Ishikawa (cell line): Measurements from ENCODE around the gene PCYT1A.

Experiments
- CEBPB ChIP-seq: IDR thresholded peaks from 2 replicates; pipeline ENCODE4 v1.6.1; 2012
- CREB1 ChIP-seq: IDR thresholded peaks from 2 replicates; pipeline ENCODE4 v1.6.1; 2012; ENCODE audit warnings: low read depth
- EGR1 ChIP-seq: IDR thresholded peaks from 2 replicates; pipeline ENCODE4 v1.6.1; 2012
- EP300 ChIP-seq: IDR thresholded peaks from 2 replicates; pipeline ENCODE4 v1.6.1; 2012; ENCODE audit warnings: borderline replicate concordance
- FOXM1 ChIP-seq: IDR thresholded peaks from 2 replicates; pipeline ENCODE4 v1.6.1; 2012; ENCODE audit warnings: low read depth, borderline replicate concordance
- NFIC ChIP-seq: IDR thresholded peaks from 2 replicates; pipeline ENCODE4 v1.6.1; 2012
- RAD21 ChIP-seq: IDR thresholded peaks from 2 replicates; pipeline ENCODE4 v1.6.1; 2012; ENCODE audit warnings: low read depth
- TAF1 ChIP-seq: IDR thresholded peaks from 2 replicates; pipeline ENCODE4 v1.6.1; 2012; ENCODE audit warnings: low read depth, mild to moderate bottlenecking
- TCF12 ChIP-seq: IDR thresholded peaks from 2 replicates; pipeline ENCODE4 v1.6.1; 2012; ENCODE audit warnings: low read depth
- TEAD4 ChIP-seq: IDR thresholded peaks from 2 replicates; pipeline ENCODE4 v1.6.1; 2012
- YY1 ChIP-seq: IDR thresholded peaks from 2 replicates; pipeline ENCODE4 v1.6.1; 2012; ENCODE audit warnings: low read depth
- ZBTB7A ChIP-seq: IDR thresholded peaks from 2 replicates; pipeline ENCODE4 v1.6.1; 2012; ENCODE audit warnings: low read depth
- TF ChIP-seq, protein P1 (sequence below): IDR thresholded peaks from 2 replicates; pipeline ENCODE4 v1.6.1; 2012; ENCODE audit warnings: low read depth, mild to moderate bottlenecking
- TF ChIP-seq, protein P2 (sequence below): IDR thresholded peaks from 2 replicates; pipeline ENCODE4 v1.6.1; 2012
- TF ChIP-seq, protein P3 (sequence below): IDR thresholded peaks from 2 replicates; pipeline ENCODE4 v1.6.1; 2012

The PCYT1A gene

DNA sequence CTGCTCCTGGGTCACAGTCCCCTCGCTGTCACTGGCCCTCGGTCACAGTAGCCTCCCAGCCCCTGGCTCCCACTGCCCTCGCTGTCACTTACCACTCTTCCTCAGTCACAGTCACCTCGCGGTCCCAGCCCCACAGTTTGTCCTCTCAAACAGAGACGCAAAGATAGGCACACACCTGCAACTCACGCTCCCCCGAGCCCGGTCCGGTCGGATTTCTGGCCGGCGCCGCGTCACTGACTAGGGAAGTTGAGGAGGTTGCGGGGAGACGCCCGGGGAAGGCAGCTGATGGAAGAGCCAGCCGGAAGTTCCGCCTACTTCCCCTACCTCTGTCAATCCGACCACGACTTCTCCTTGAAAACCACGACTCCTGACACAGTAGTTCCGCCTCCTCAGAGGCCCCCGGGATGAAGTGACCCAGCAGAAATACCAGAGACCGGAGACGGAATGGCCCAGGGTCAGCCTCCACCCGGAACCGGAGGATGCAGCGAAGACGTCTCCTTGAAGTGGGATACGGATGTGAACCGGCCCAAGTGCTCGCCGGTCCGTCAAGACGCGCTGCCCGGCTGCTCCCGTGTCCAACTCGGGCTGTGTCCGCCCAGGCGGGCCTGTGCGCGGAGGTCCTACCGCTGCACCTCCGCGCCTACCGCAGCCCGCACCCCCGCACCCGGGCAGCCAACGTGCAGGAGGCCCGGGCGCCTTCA lies at the start of gene PCYT1A:
PCYT1A (minus strand) TSS at position 287 of the 701 bp plus-strand sequence. CDS start 17,195 bp downstream, outside the sequence.
- TF ChIP-seq FOXM1 (no peak; the same call in 1 of the 2 replicates), EP300 (peak; percentile 51; the same call in 1 of the 2 replicates), YY1 (peak; percentile 82; the same call in 1 of the 2 replicates), ZBTB7A (0 out of 2 replicates have a peak, but pooled peaks have one; percentile 42), EGR1 (0 out of 2 replicates have a peak, but pooled peaks have one; percentile 40), CREB1 (peak; percentile 59), TAF1 (peak; percentile 97), RAD21 (peak; percentile 4; the same call in 1 of the 2 replicates), TEAD4 (peak; percentile 80), NFIC (peak; percentile 41; the same call in 1 of the 2 replicates), TCF12 (peak; percentile 63; the same call in 1 of the 2 replicates), CEBPB (0 out of 2 replicates have a peak, but pooled peaks have one; percentile 30)
- TF ChIP-seq, protein P1, sequence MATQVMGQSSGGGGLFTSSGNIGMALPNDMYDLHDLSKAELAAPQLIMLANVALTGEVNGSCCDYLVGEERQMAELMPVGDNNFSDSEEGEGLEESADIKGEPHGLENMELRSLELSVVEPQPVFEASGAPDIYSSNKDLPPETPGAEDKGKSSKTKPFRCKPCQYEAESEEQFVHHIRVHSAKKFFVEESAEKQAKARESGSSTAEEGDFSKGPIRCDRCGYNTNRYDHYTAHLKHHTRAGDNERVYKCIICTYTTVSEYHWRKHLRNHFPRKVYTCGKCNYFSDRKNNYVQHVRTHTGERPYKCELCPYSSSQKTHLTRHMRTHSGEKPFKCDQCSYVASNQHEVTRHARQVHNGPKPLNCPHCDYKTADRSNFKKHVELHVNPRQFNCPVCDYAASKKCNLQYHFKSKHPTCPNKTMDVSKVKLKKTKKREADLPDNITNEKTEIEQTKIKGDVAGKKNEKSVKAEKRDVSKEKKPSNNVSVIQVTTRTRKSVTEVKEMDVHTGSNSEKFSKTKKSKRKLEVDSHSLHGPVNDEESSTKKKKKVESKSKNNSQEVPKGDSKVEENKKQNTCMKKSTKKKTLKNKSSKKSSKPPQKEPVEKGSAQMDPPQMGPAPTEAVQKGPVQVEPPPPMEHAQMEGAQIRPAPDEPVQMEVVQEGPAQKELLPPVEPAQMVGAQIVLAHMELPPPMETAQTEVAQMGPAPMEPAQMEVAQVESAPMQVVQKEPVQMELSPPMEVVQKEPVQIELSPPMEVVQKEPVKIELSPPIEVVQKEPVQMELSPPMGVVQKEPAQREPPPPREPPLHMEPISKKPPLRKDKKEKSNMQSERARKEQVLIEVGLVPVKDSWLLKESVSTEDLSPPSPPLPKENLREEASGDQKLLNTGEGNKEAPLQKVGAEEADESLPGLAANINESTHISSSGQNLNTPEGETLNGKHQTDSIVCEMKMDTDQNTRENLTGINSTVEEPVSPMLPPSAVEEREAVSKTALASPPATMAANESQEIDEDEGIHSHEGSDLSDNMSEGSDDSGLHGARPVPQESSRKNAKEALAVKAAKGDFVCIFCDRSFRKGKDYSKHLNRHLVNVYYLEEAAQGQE = no peak
- TF ChIP-seq, protein P2, sequence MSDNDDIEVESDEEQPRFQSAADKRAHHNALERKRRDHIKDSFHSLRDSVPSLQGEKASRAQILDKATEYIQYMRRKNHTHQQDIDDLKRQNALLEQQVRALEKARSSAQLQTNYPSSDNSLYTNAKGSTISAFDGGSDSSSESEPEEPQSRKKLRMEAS = peak; percentile 75
- TF ChIP-seq, protein P3, sequence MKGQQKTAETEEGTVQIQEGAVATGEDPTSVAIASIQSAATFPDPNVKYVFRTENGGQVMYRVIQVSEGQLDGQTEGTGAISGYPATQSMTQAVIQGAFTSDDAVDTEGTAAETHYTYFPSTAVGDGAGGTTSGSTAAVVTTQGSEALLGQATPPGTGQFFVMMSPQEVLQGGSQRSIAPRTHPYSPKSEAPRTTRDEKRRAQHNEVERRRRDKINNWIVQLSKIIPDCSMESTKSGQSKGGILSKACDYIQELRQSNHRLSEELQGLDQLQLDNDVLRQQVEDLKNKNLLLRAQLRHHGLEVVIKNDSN = peak; percentile 69

DNA sequence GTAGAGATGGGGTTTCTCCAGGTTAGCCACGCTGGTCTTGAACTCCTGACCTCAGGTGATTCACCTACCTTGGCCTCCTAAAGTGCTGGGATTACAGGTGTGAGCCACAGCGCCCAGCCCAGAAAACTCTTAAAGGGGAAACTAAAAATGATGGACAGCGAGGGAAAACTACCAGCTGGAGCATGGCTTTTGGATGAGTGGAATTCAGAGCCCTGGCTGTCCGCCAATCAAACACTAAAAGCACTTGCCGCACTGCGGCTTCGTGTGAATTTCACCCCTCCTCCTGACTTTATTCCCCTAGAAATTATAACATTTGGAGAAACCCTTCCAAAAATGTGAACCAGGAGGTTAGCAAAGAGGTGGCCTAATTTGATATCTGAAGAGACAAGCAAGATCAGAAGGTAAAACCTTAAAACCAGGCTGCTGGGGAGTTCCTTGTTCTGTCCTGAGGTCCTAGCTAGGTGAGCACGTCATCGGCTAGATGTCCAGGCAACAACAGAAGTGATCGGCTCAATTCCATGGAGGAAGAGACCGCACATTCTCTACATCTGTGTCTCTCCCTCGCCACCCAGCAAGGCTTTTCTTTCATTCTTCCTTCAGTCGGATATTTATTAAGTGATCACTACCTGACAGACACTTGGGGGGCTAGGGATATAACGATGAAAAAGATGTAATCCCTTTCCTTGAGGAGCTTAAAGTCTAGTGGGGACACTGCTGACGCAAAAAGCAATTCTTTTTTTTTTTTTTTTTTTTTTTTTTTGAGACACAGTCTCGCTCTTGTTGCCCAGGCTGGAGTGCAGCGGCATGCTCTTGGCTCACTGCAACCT lies 49.0 kb upstream of the PCYT1A start:
- TF ChIP-seq YY1 = no peak
- no peak for TF ChIP-seq NFIC
- no peak for TF ChIP-seq TAF1
- TF ChIP-seq, protein P2 = no peak
- no peak for TF ChIP-seq RAD21

DNA sequence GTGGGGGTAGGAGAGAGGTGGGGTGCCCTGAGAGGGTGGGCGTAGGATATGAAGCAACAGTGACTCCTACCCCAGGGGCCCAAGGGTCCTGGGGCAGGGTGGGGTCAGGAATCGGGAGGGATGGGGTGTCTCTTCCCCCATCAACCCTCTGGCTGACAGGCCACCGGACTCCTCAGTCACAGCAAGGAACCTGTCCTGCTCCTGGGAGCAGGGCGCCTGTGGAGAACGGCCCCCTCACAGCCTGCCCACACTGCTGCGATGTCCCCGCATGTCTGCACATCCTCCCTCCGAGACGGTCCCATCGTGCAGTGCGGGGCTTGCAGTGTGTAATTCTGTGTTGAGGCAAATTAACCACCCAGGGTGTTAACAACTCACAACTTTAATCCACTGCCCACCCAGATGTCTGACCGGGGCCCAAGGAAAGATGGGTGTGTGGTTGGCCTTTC lies 48.0 kb upstream of the PCYT1A start:
- TF ChIP-seq TAF1 = no peak

DNA sequence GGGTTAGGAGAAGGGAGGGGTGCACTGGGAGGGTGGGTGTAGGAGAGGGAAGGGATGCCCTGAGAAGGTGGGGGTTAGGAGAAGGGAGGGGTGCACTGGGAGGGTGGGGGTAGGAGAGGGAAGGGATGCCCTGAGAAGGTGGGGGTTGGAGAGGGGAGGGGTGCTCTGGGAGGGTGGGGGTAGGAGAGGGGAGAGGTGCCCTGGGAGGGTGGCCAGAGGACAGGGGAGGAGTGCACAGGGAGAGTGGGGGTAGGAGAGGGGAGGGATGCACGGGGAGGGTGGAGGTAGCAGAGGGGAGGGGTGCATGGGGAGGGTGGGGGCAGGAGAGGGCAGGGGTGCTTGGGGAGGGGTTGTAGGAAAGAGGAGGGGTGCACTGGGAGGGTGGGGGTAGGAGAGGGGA lies 47.5 kb upstream of the PCYT1A start:
- TF ChIP-seq NFIC = no peak
- no peak for TF ChIP-seq ZBTB7A
- TF ChIP-seq, protein P1 = no peak
- TF ChIP-seq RAD21 = no peak
- no peak for TF ChIP-seq CREB1
- no peak for TF ChIP-seq TEAD4
- TF ChIP-seq, protein P2 = no peak
- TF ChIP-seq, protein P3 = no peak
- TF ChIP-seq EGR1 = no peak
- TF ChIP-seq TCF12 = no peak
- TF ChIP-seq EP300 = no peak
- no peak for TF ChIP-seq FOXM1
- no peak for TF ChIP-seq TAF1

DNA sequence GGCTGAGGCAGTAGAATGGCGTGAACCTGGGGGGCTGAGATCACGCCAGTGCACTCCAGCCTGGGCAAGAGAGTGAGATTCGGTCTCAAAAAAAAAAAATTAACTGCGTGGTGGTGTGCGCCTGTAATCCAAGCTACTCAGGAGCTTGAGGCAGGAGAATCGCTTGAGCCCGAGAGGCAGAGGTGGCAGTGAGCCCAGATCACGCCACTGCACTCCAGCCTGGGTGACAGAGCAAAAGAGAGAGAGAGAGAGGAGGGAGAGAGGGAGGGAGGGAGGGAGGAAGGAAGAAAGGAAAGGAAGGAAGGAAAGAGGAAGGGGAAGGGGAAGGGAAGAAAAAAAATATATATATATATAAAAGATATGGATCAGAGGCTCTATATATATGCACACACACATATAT lies 44.6 kb upstream of the PCYT1A start:
- TF ChIP-seq NFIC = no peak
- TF ChIP-seq TEAD4 = no peak
- no peak for TF ChIP-seq YY1
- TF ChIP-seq EGR1 = no peak
- no peak for TF ChIP-seq CEBPB
- TF ChIP-seq, protein P1 = no peak
- TF ChIP-seq CREB1 = no peak
- TF ChIP-seq EP300 = no peak
- TF ChIP-seq FOXM1 = no peak
- TF ChIP-seq RAD21 = no peak
- TF ChIP-seq TAF1 = no peak
- TF ChIP-seq, protein P3 = no peak
- no peak for TF ChIP-seq TCF12
- no peak for TF ChIP-seq ZBTB7A
